ENCODE measurements around the gene CORO2B. TPM values are rescaled to one million over a fixed set of nuclear protein-coding genes. Genes with fewer than 3 reads are reported as not detected.

CORO2B gene
- total RNA-seq, 6 donors from 2014 or later = 0.79 to 9.0 (median 2.0) TPM

GRCh38 chr15:68730976-68731897 is 152.4 kb downstream of the CORO2B start:
- Histone ChIP-seq H3K4me1 (peaks cover 8 to 20% (median 12%) of the 10 kb centered on the region in 4 donors), H3K27ac (peak overlapping the region in 3 of 4 donors; percentile 12 to 62 (median 27)), H3K4me3 (no peak overlapping the region), H3K9me3 (no peaks in the 10 kb centered on the region), H3K36me3 (no peaks in the 10 kb centered on the region), H3K27me3 (no peaks in the 10 kb centered on the region)
- TF ChIP-seq CTCF (IDR thresholded peaks at IDR 0.05) (no peak), POLR2AphosphoS5 (IDR thresholded peaks at IDR 0.05) (no peak), POLR2A (IDR thresholded peaks at IDR 0.05) (no peak), EP300 (IDR thresholded peaks at IDR 0.05) (no peak)
- ATAC-seq (ENCODE audit: low FRiP score in 2 of 2) (peak in 1 of 2 donors; percentile 7), DNase-seq (no peak)
- WGBS, 2 donors = 52 to 59% methylated on average over 15 of the region's 15 CpGs

- Histone ChIP-seq H3K36me3 (no peaks in the 10 kb centered on the region), H3K9me3 (no peaks in the 10 kb centered on the region), H3K4me3 (no peak overlapping the region), H3K27ac (no peak overlapping the region), H3K4me1 (peaks cover 8 to 20% (median 11%) of the 10 kb centered on the region in 4 donors), H3K27me3 (no peaks in the 10 kb centered on the region)
- ATAC-seq (ENCODE audit: low FRiP score in 2 of 2) (no peak), DNase-seq (no peak)
- WGBS, 2 donors = 85 to 100% methylated on average over 1 to 2 of the region's 2 CpGs
- TF ChIP-seq POLR2AphosphoS5 (IDR thresholded peaks at IDR 0.05) (no peak), CTCF (IDR thresholded peaks at IDR 0.05) (no peak), POLR2A (IDR thresholded peaks at IDR 0.05) (no peak), EP300 (IDR thresholded peaks at IDR 0.05) (no peak)
Measured at GRCh38 chr15:68732451-68732850, 153.7 kb downstream of the CORO2B start.

- DNase-seq (no peak), ATAC-seq (ENCODE audit: low FRiP score in 2 of 2) (no peak)
- Histone ChIP-seq H3K9me3 (no peaks in the 10 kb centered on the region), H3K27ac (no peak overlapping the region), H3K36me3 (no peaks in the 10 kb centered on the region), H3K27me3 (no peaks in the 10 kb centered on the region), H3K4me3 (no peak overlapping the region), H3K4me1 (peaks cover 8 to 20% (median 11%) of the 10 kb centered on the region in 4 donors)
- 30 to 31% methylated on average over 6 of the region's 6 CpGs for WGBS, 2 donors
- no peak for TF ChIP-seq POLR2A (IDR thresholded peaks at IDR 0.05)
- TF ChIP-seq EP300 (IDR thresholded peaks at IDR 0.05) = no peak
Measured at GRCh38 chr15:68733666-68734065, 154.9 kb downstream of the CORO2B start.

GRCh38 chr15:68734352-68734751 is 155.6 kb downstream of the CORO2B start:
- no peaks in the 10 kb centered on the region for H3K9me3 ChIP-seq
- DNase-seq (no peak), ATAC-seq (ENCODE audit: low FRiP score in 2 of 2) (no peak)
- H3K36me3 ChIP-seq = no peaks in the 10 kb centered on the region
- H3K4me3 ChIP-seq = no peak overlapping the region
- no peaks in the 10 kb centered on the region for H3K27me3 ChIP-seq
- H3K27ac ChIP-seq = no peak overlapping the region
- TF ChIP-seq POLR2AphosphoS5 (IDR thresholded peaks at IDR 0.05) = no peak
- TF ChIP-seq EP300 (IDR thresholded peaks at IDR 0.05) = no peak
- no peak for TF ChIP-seq CTCF (IDR thresholded peaks at IDR 0.05)
- no peak for TF ChIP-seq POLR2A (IDR thresholded peaks at IDR 0.05)
- peaks cover 8 to 20% (median 11%) of the 10 kb centered on the region in 4 donors for H3K4me1 ChIP-seq

GRCh38 chr15:68734881-68735280 is 156.1 kb downstream of the CORO2B start:
- Histone ChIP-seq H3K36me3 (no peaks in the 10 kb centered on the region), H3K4me1 (peaks cover 8 to 16% (median 11%) of the 10 kb centered on the region in 4 donors), H3K9me3 (no peaks in the 10 kb centered on the region), H3K27me3 (no peaks in the 10 kb centered on the region), H3K27ac (no peak overlapping the region), H3K4me3 (no peak overlapping the region)
- no peak for DNase-seq
- TF ChIP-seq POLR2A (IDR thresholded peaks at IDR 0.05) = no peak
- no peak for TF ChIP-seq POLR2AphosphoS5 (IDR thresholded peaks at IDR 0.05)
- TF ChIP-seq CTCF (IDR thresholded peaks at IDR 0.05) = no peak
- TF ChIP-seq EP300 (IDR thresholded peaks at IDR 0.05) = no peak
- no peak for ATAC-seq (ENCODE audit: low FRiP score in 2 of 2)
